Endothelial cell of umbilical vein (primary cell): ENCODE data around the gene RELN. TPM values are rescaled to one million over a fixed set of nuclear protein-coding genes. Genes with fewer than 3 reads are reported as not detected.

Experiments used
- BruUV-seq: library from RNA; stranded (reverse); fragments of 400-500 nt; replicated peaks from 2 replicates; lab custom pipeline; 2021; lab: Mats Ljungman, UMichigan
- CTCF ChIA-PET: fragments of 300-600, 350-600 bp; sonication (Branson Sonifier 250); formaldehyde crosslinking; loops from one replicate; lab custom pipeline; 2021; ENCODE audit warnings: antibody characterized with exemption, inconsistent platforms; lab: Charles Lee
- POLR2A ChIA-PET: fragments of 300-600, 350-600 bp; sonication (Branson Sonifier 250); formaldehyde crosslinking; loops from one replicate; lab custom pipeline; 2021; ENCODE audit warnings: antibody characterized with exemption, inconsistent platforms; lab: Charles Lee
- DNase-seq: peaks from one replicate; pipeline ENCODE4 v3.0.0-alpha.2; 2011; ENCODE audit warnings: low read depth, low spot score
- FAIRE-seq: peaks from 2 replicates; lab custom pipeline; 2011; peaks lifted over from hg19 to GRCh38; lab: Jason Lieb, UNC
- H2AFZ ChIP-seq: 2 replicates; pipeline ENCODE4 v1.6.0; 2012; ENCODE audit warnings: low read depth, low read length, control low read depth, inconsistent platforms
- H3K27ac ChIP-seq: 2 replicates; pipeline ENCODE4 v1.5.1; 2011; ENCODE audit warnings: low read depth, mild to moderate bottlenecking, control low read depth, low read length, moderate library complexity; ENCODE audit not compliant: insufficient read depth
- H3K27me3 ChIP-seq, 2 experiments: 2 replicates each; pipeline versions ENCODE4 v1.6.0 to v1.6.1; 2011; ENCODE audit warnings: low read length in 2 of 2, mixed read lengths in 1 of 2; ENCODE audit not compliant: control insufficient read depth in 2 of 2, insufficient read depth in 2 of 2
- H3K36me3 ChIP-seq, 2 experiments: 2 replicates in 1 of 2; 3 replicates in 1 of 2; pipeline ENCODE4 v1.5.1; 2011; ENCODE audit warnings: low read length in 2 of 2, mild to moderate bottlenecking in 1 of 2, moderate library complexity in 1 of 2; ENCODE audit not compliant: control insufficient read depth in 2 of 2, insufficient read depth in 2 of 2; ENCODE audit errors: extremely low read depth in 1 of 2
- H3K4me1 ChIP-seq: 3 replicates; pipeline ENCODE4 v1.5.1; 2011; ENCODE audit warnings: mild to moderate bottlenecking, low read length; ENCODE audit not compliant: control insufficient read depth, insufficient read depth; ENCODE audit errors: extremely low read depth
- H3K4me2 ChIP-seq: 2 replicates; pipeline ENCODE4 v1.6.1; 2011; ENCODE audit warnings: low read length, control low read depth, mixed read lengths; ENCODE audit not compliant: insufficient read depth
- H3K4me3 ChIP-seq, 3 experiments: fragments of 200-600 bp in 1 of 3; sonication (generic), shearing (Covaris generic) in 1 of 3; replicated peaks in 1 of 3; 2 replicates each; pipeline ENCODE4 v1.5.1; 2011 to 2016; ENCODE audit warnings: control low read depth in 3 of 3, low read length in 3 of 3, mild to moderate bottlenecking in 2 of 3, inconsistent platforms in 1 of 3, low read depth in 1 of 3, moderate library complexity in 1 of 3; ENCODE audit not compliant: insufficient read depth in 1 of 3
- H3K79me2 ChIP-seq: 2 replicates; pipeline ENCODE4 v1.6.0; 2012; ENCODE audit warnings: low read length, inconsistent platforms; ENCODE audit not compliant: control insufficient read depth, insufficient read depth
- H3K9ac ChIP-seq: replicated peaks from 2 replicates; pipeline ENCODE3; 2011; ENCODE audit warnings: low read length, control low read depth; ENCODE audit not compliant: insufficient read depth; ENCODE audit errors: extremely low read depth
- H3K9me1 ChIP-seq: replicated peaks from 3 replicates; pipeline ENCODE4 v1.6.0; 2011; ENCODE audit warnings: mild to moderate bottlenecking, low read length; ENCODE audit not compliant: control insufficient read depth, insufficient read depth; ENCODE audit errors: extremely low read depth
- H3K9me3 ChIP-seq: replicated peaks from 2 replicates; pipeline ENCODE4 v1.5.1; 2012; ENCODE audit warnings: low read length, inconsistent platforms; ENCODE audit not compliant: control insufficient read depth, insufficient read depth
- H4K20me1 ChIP-seq: replicated peaks from 2 replicates; pipeline ENCODE3; 2011; ENCODE audit warnings: mild to moderate bottlenecking, low read length; ENCODE audit not compliant: control insufficient read depth, insufficient read depth; ENCODE audit errors: extremely low read depth
- EZH2 ChIP-seq: IDR thresholded peaks from 2 replicates; pipeline ENCODE4 v1.6.1; 2012; ENCODE audit warnings: borderline replicate concordance, low read depth, mild to moderate bottlenecking, moderate library complexity, low read length, inconsistent platforms; ENCODE audit not compliant: severe bottlenecking
- FOS ChIP-seq: IDR thresholded peaks from 2 replicates; pipeline ENCODE4 v1.6.1; 2011; ENCODE audit warnings: mild to moderate bottlenecking, low read length, moderate library complexity, borderline replicate concordance; ENCODE audit not compliant: insufficient read depth
- GATA2 ChIP-seq: IDR thresholded peaks from 2 replicates; pipeline ENCODE4 v1.7.0; 2011; ENCODE audit warnings: low read depth, mild to moderate bottlenecking, moderate library complexity, mixed read lengths, low read length; ENCODE audit not compliant: insufficient read length, insufficient read depth
- JUN ChIP-seq: IDR thresholded peaks from 2 replicates; pipeline ENCODE4 v1.6.1; 2011; ENCODE audit warnings: borderline replicate concordance, low read depth; ENCODE audit not compliant: insufficient read length, insufficient read depth
- MYC ChIP-seq: IDR thresholded peaks from one replicate; pipeline ENCODE4 v1.6.1; 2011; ENCODE audit warnings: mild to moderate bottlenecking, low read depth, low read length
- POLR2A ChIP-seq: IDR thresholded peaks from 2 replicates; pipeline ENCODE4 v1.6.1; 2012; ENCODE audit warnings: low read depth, mild to moderate bottlenecking, control low read depth, low read length
- POLR2AphosphoS5 ChIP-seq: IDR thresholded peaks from 2 replicates; pipeline ENCODE4 v1.6.1; 2012; ENCODE audit warnings: low read depth, mild to moderate bottlenecking, control low read depth, low read length, moderate library complexity; ENCODE audit not compliant: insufficient read depth
- dilution Hi-C: fragments of 300-500 bp; cut with MboI; formaldehyde crosslinking; loops from one replicate; pipeline ENCODE4 v1.15.0; 2019; ENCODE audit warnings: low sequenced_read_pairs; ENCODE audit not compliant: extremely low pct_ligation_motif_present
- intact Hi-C: fragments of 100-400 bp; cut with micrococcal nuclease; formaldehyde crosslinking; loops from one replicate; pipeline ENCODE4 v1.10.0; 2022
- polyA plus RNA-seq, 4 experiments: library from polyadenylated mRNA; depleted of rRNA in 3 of 4; stranded (reverse) in 3 of 4; unstranded in 1 of 4; fragments of >200 nt; gene quantifications; 2 replicates each; pipeline versions ENCODE4 v1.2.1 to v1.2.3, GENCODE V29; 2011 to 2012; ENCODE audit warnings: missing spikeins in 1 of 4
- total RNA-seq: library from RNA; stranded (reverse); gene quantifications from 2 replicates; pipeline ENCODE4 v1.2.3, GENCODE V29; 2021
- TF ChIP-seq, protein P1 (sequence below): IDR thresholded peaks from 2 replicates; pipeline ENCODE4 v1.6.1; 2011; ENCODE audit not compliant: insufficient read depth, insufficient read length
- TF ChIP-seq, protein P2 (sequence below), 2 donors: IDR thresholded peaks; 1 replicate in 1 of 2; 2 replicates in 1 of 2; pipeline ENCODE4 v1.5.1; 2011; ENCODE audit warnings: low read length in 2 of 2, mild to moderate bottlenecking in 2 of 2, moderate library complexity in 2 of 2, control low read depth in 1 of 2, inconsistent platforms in 1 of 2, low read depth in 1 of 2; ENCODE audit not compliant: insufficient read depth in 1 of 2; ENCODE audit errors: extremely low read depth in 1 of 2

Gene RELN
- total and polyA plus RNA-seq, 2 donors (not counting 3 experiments of a cell fraction or from before 2014, with no cell fraction given), result 0.15 to 0.22 TPM

DNA sequence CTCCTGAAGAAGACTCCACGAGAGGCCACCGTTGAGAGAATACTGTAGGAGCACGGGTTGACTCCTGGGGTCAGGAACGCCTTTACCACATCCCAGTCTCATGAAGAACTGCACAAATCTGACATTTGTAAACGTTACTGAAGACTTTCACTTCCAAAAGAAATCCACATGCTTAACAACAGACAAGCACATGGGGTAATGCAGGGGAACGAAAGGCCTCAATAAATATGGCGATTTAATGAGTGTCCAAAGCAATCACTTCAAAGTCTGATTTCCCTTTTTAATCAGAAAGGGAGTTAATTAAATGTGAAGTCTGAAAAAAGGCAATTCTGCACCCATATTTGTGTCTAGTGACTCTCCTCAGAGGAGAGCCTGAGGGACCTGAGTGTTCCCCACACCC, 449.1 kb downstream of the RELN start:
- FAIRE-seq (no peak), DNase-seq (no peak)
- Histone ChIP-seq H3K9me1 (no peaks in the 10 kb centered on the region), H3K4me2 (no peak overlapping the region), H3K9me3 (no peaks in the 10 kb centered on the region), H3K79me2 (no peaks in the 10 kb centered on the region), H3K27ac (no peak overlapping the region), H4K20me1 (no peaks in the 10 kb centered on the region), H3K4me1 (no peaks in the 10 kb centered on the region), H3K27me3 (peaks cover 0 to 2% of the 10 kb centered on the region in 2 experiments), H3K4me3 (no peak overlapping the region), H3K9ac (no peak overlapping the region), H2AFZ (no peak overlapping the region), H3K36me3 (no peaks in the 10 kb centered on the region)
- ChIA-PET POLR2A (no interaction called here), CTCF (no interaction called here)
- TF ChIP-seq GATA2 (no peak), EZH2 (no peak), FOS (no peak), JUN (no peak), POLR2AphosphoS5 (no peak), POLR2A (no peak), MYC (no peak)
- TF ChIP-seq, protein P1, sequence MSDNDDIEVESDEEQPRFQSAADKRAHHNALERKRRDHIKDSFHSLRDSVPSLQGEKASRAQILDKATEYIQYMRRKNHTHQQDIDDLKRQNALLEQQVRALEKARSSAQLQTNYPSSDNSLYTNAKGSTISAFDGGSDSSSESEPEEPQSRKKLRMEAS, result no peak
- TF ChIP-seq, protein P2, sequence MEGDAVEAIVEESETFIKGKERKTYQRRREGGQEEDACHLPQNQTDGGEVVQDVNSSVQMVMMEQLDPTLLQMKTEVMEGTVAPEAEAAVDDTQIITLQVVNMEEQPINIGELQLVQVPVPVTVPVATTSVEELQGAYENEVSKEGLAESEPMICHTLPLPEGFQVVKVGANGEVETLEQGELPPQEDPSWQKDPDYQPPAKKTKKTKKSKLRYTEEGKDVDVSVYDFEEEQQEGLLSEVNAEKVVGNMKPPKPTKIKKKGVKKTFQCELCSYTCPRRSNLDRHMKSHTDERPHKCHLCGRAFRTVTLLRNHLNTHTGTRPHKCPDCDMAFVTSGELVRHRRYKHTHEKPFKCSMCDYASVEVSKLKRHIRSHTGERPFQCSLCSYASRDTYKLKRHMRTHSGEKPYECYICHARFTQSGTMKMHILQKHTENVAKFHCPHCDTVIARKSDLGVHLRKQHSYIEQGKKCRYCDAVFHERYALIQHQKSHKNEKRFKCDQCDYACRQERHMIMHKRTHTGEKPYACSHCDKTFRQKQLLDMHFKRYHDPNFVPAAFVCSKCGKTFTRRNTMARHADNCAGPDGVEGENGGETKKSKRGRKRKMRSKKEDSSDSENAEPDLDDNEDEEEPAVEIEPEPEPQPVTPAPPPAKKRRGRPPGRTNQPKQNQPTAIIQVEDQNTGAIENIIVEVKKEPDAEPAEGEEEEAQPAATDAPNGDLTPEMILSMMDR (IDR thresholded peaks at IDR 0.05; ENCODE audit: extremely low read depth in 1 of 2, insufficient read depth in 1 of 2, low read depth in 1 of 2, low read length in 2 of 2), result no peak
- dilution Hi-C loops (no loop called here), intact Hi-C loops (no loop called here)
- BruUV-seq, result no TSS peak
